ENCODE data around the gene ZNF776.

DNA sequence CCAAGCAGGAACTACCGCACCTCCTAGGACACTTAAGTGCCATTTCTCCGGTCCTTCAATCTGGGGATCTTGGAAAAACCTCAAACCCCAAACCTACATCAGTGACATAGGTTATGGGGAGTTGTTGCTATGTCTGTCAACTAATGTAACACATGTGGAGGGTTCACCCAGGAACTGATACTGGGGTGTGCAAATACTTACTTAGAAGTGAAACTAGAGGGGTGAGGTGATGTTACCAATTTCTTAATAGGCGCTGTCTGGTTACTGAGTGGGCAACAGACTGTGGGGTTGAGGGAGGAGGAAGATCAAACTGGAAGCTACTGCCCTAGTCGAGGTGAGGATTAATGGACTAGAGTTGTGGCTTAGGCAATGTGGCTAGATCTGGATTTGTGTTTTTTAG lies 24.8 kb downstream of the ZNF776 start:
- TF ChIP-seq, protein P1, sequence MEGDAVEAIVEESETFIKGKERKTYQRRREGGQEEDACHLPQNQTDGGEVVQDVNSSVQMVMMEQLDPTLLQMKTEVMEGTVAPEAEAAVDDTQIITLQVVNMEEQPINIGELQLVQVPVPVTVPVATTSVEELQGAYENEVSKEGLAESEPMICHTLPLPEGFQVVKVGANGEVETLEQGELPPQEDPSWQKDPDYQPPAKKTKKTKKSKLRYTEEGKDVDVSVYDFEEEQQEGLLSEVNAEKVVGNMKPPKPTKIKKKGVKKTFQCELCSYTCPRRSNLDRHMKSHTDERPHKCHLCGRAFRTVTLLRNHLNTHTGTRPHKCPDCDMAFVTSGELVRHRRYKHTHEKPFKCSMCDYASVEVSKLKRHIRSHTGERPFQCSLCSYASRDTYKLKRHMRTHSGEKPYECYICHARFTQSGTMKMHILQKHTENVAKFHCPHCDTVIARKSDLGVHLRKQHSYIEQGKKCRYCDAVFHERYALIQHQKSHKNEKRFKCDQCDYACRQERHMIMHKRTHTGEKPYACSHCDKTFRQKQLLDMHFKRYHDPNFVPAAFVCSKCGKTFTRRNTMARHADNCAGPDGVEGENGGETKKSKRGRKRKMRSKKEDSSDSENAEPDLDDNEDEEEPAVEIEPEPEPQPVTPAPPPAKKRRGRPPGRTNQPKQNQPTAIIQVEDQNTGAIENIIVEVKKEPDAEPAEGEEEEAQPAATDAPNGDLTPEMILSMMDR (IDR thresholded peaks at IDR 0.05), result no peak
- TF ChIP-seq EZH2 (IDR thresholded peaks at IDR 0.05), result no peak
